Epithelial cell of prostate (primary cell): ENCODE data around the gene SCN4A.
"Not testable (repeated sequence)": the region's sequence is repeated elsewhere in the genome, so short reads cannot be mapped to it uniquely, and the experiment has no call there.

Experiments used
- DNase-seq: peaks from one replicate; pipeline ENCODE4 v3.0.0-alpha.2; 2011; ENCODE audit warnings: low read depth, low spot score
- H3K27ac ChIP-seq: fragments of 450-650 bp; 2 replicates; pipeline ENCODE4 v1.5.1; 2017; ENCODE audit warnings: mild to moderate bottlenecking

SCN4A gene

GRCh38 chr17:63987221-63988126 is 14.8 kb upstream of the SCN4A start:
- DNase-seq: no peak
- H3K27ac ChIP-seq: no peak overlapping the region

DNA sequence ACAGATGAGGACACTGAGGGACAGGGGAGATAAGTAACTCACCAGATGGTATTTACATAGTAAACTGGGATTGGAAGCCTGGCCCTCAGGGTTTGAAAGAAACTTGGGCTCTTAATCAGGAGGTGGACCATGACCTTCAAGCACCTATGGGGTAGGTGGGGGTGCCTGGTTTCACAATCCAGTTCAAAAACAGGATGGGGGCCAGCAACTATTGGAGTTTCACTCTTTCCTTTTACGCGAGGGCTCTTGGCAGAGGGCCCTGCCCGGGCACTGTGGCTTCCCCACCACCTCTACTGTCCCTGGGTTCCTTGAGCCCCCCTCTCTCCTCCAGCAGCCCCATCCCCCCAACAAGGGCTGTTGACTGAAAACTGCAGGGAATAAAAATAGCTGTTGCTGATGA is 14.1 kb upstream of the SCN4A start:
- no peak overlapping the region for H3K27ac ChIP-seq
- no peak for DNase-seq

DNA sequence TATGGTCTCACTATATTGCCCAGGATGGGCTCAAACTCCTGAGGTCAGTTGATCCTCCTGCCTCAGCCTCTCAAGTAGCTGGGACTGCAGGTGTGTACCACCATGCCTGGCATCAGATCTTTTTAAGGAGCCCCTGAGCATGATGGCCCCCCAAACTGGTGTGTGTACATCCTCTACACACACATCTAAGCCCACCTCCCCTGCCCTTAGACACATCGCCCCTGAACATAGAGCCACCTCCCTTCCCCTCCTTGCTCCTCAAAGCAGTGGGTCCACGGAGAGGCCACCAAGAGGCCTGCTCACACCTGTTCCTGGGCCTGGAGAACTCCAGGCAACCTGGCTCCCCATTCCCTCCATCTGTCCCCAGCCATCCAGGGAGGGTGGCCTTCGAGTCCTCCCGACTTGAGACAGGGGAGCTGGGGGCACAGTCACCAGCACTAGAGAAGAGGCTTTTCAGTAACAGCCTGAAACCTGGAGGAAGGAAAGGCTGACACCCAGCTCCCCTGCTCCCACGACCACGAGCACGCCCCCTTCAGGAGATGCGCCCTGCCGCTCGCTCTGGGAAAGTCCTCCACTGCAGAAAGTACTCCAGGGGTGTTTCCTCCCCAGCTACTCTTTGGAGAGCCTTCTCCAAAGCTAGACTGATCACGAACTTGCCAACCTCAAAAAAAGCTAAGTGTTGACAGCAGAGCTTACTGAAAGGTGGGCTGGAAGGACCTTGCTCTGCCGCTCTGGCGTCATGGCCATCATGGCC is 12.8 kb upstream of the SCN4A start:
- no peak overlapping the region for H3K27ac ChIP-seq
- no peak for DNase-seq

GRCh38 chr17:63984651-63985386 is 12.1 kb upstream of the SCN4A start:
- peak; percentile 62 for DNase-seq
- no peak overlapping the region for H3K27ac ChIP-seq

- H3K27ac ChIP-seq: no peak overlapping the region
- DNase-seq: no peak
These were observed 11.5 kb upstream of the SCN4A start for GRCh38 chr17:63984236-63984635.

DNA sequence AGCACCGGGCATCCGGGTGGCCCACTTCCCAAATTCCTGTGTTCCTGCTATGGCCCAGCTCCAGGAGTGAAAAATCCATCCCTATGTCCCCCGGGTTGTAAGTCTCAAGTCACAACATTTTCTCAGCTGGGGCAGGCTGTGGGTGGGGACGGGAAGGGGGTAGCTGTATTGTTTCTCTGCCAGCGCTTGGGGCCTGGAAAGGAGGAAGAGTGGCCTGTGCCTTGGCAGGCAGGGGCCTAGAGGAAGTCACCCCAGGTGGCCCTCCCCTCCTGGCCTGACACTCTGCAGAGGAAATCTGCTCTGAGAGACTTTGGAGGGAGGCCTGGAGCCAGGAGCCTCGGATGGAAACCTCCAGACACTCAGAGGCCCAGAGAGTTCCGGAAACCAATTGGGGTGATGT is 10.6 kb upstream of the SCN4A start:
- no peak overlapping the region for H3K27ac ChIP-seq
- DNase-seq: no peak

DNA sequence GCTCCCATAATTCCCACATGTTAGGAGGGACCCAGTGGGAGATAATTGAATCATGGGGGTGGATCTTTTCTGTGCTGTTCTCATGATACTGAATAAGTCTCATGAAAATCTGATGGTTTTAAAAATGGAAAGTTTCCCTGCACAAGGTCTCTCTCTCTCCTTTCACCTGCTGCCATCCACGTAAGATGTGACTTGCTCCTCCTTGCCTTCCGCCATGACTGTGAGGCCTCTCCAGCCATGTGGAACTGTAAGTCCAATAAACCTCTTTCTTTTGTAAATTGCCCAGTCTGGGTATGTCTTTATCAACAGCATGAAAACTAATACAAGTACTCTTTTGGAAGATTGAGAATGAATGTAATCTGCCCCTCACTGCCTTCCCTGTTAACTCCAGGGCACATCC is 9.9 kb upstream of the SCN4A start:
- not testable (repeated sequence) for DNase-seq, H3K27ac ChIP-seq

DNA sequence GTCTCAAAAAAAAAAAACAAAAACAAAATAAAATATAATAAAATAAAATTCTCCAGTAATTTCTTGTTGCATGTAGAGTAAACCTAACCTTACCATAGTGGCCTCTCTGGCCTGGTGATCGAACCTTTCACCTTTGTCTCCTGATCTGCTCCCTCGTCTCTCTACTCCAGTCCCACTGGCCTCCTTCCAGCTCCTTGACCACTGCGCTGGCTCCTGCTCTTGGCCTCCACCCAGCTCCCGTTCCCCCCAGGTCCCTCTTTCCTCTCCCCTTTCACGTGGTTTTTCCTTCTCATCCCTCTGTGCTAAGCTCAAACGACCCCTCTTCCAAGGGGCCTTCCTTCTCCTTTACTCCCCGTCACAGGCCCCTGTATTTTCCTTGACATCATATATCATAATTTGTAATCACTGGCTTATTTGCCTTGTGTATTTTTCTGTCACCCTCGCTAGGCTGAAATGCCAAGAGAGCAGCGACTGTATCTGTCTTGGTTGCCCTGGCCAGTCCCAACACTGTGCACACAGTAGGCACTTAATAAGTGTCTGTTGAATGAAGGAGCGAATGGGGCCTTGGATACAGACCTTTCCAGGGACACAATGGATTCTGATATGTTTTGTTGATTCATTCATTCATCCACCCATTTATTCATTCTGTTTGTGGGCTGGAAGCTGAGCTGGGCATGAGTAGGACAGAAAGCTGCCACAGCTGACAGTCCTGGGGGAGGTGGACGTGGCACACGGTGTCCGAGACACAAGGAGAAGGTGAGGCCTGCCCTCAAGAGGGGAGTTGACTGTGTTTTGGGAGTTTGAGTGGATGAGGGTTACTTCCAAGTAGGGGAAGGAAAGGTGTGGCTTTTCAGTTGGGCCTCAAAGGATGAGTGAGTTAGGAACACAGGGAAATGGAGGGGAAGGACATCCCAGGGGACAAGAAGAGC is 5.8 kb upstream of the SCN4A start:
- no peak overlapping the region for H3K27ac ChIP-seq
- no peak for DNase-seq

- no peak for DNase-seq
These were observed 4.0 kb upstream of the SCN4A start for GRCh38 chr17:63976702-63977101.

DNA sequence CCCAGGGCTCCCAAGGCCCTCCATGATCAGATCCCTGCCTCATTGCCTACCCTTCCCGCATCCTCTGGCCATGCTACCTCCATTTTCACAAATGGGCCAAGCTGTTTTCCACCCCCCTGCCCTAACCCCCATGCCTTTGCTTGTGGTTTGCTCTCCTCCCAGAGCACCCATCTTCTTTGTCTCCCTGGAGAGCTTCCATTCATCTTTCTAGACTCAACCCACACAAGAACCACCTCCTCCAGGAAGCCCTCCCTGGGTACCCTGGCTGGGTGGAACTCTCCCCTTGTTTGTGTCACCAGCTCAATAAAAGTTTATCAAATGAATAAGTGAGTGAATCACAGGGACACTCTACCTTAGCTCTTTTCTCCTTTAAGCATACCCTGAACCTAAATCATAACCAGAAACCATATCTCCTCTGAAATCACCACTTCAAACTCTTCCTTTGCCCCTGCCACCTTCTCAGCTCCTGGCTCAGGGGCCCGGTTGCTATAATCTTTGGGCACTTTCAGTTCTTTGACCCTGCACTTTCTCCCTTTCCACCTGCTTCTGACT is 2.9 kb upstream of the SCN4A start:
- DNase-seq: no peak
- no peak overlapping the region for H3K27ac ChIP-seq

More at GRCh38 chr17:63976702-63977101, 4.0 kb upstream of the SCN4A start:
- no peak overlapping the region for H3K27ac ChIP-seq

GRCh38 chr17:63974594-63975192 is 2.0 kb upstream of the SCN4A start:
- peak overlapping the region; percentile 59 for H3K27ac ChIP-seq

GRCh38 chr17:63973930-63974593 is 1.3 kb upstream of the SCN4A start:
- peak overlapping the region; percentile 59 for H3K27ac ChIP-seq
- no peak for DNase-seq

More at GRCh38 chr17:63974594-63975192, 2.0 kb upstream of the SCN4A start:
- no peak for DNase-seq

DNA sequence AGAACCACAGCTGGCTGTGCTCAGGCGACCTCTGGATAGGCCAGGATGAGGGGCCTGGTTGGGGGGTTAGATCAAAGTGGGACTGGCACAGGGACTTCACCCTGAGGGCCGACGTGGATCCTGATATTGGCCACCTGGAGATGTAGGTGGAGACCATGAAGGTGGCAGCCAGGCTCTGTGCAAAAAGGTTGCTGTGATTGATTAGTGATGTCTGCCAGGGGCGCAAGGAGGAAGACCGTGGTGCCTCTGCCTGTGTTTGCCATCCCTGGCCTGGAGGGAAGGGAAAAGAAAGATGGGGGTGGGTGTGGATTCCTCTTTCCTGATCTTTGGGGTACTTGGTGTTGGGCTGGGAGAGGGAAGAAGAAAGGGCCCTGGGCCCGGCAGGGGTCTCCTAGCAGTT is 529 bp upstream of the SCN4A start:
- DNase-seq: no peak
- no peak overlapping the region for H3K27ac ChIP-seq

DNA sequence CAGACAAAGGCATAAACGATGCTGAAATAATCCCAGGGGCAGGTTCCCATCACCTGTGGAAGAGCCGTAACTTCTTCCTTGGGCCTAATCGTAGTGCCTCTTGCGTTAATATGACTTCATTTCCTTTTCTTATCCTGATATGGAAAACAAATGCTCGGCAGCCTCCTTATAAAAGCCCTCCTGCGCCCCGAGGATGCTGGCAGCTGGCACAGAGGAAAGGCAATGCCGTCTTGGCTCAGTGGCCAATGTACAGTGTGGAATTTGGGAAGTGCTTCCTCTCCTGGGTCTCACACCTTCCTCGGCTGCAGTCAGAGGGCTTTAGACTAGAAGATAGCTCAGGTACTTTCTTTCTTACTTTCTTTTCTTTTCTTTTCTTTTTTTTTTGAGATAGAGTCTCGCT is 3.4 kb downstream of the SCN4A start:
- no peak for DNase-seq
- no peak overlapping the region for H3K27ac ChIP-seq

DNA sequence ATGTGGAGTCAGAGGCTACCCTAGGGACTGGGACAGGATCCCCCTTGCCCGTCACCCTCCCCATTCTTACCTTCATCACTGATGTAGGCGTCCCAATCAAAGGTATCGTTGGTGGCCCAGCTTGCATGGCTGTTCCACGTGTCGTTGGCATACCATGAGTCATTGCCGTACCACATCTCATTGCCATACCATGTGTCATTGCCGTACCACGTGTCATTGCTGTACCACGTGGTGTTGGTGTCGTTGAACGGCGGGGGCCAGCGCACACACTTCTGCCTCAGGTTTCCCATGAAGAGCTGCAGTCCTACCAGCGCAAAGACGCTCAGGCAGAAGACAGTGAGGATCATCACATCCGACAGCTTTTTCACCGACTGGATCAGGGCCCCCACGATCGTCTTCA is 4.8 kb downstream of the SCN4A start:
- no peak for DNase-seq
- H3K27ac ChIP-seq: no peak overlapping the region

DNA sequence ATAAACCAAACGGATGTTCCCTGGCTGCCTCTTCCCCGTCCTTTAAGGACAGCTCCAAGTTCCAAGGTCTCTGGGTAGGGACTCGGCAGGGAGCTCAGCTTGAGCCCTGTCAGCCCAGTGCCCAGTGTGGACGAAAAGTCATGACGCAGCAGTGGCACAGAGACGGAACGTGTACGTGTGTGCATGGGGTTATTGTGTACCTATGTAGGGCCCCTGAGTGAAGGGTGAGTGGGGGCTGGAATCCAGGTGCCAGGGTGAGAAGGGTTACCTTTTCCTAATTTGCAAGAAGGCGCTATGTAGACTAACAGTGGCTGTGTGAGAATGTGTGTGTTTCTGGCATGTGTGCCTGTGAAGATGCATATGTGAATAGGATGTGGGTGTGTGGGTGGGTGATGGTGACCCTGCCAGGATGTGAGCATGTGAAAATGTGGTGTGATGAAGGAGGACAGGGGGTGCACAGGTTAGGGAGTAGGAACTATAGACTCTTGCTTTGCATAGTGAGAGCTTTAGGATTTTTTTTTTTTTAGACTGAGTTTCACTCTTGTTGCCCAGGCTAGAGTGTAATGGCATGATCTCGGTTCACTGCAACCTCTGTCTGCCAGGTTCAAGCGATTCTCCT is 6.0 kb downstream of the SCN4A start:
- DNase-seq: no peak

DNA sequence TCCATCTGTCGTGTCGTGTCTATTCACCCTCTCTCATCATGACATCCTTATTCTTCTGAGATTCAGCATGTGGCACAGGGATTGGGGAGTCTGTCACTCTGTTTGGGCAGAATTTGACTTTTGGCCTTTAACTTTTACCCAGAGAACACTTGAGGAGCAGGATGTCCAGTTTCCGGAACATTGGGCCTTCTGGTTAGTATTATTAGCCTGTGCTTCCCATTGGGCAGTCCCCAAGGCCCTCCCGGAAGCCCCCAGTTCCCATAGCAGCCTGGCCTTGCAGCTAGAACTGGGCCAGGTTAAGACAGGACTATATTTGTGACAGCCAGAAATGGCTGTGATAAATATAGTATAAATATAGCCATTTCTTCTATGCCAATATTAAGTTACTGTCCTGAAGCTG is 9.6 kb downstream of the SCN4A start:
- no peak overlapping the region for H3K27ac ChIP-seq
- DNase-seq: no peak

More for the DNA sequence above, 6.0 kb downstream of the SCN4A start:
- H3K27ac ChIP-seq: no peak overlapping the region

DNA sequence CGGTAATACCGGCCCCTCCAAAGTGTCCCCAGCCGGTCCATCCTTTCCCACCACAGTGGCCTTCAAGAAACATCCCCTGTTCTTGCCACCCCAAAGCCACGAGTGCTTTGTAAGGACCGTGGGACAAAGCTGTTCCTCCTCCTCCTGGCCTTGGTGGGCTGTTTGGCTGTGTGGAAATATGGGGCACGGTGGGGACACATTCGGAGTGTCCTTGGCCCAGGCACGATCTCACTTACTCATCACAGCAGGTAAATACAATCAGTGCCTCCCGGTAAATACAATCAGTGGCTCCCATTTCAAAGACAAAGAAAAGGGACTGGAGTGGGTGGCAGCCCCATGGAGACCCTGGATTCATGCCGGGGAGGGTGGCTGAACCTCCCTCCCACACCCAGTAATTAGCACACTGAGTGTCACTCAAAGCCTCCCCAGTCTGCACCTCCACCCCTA is 10.4 kb downstream of the SCN4A start:
- no peak for DNase-seq

More for the DNA sequence above, 10.4 kb downstream of the SCN4A start:
- no peak overlapping the region for H3K27ac ChIP-seq
